ENCODE measurements around the gene SLC9A7.

The SLC9A7 gene

DNA sequence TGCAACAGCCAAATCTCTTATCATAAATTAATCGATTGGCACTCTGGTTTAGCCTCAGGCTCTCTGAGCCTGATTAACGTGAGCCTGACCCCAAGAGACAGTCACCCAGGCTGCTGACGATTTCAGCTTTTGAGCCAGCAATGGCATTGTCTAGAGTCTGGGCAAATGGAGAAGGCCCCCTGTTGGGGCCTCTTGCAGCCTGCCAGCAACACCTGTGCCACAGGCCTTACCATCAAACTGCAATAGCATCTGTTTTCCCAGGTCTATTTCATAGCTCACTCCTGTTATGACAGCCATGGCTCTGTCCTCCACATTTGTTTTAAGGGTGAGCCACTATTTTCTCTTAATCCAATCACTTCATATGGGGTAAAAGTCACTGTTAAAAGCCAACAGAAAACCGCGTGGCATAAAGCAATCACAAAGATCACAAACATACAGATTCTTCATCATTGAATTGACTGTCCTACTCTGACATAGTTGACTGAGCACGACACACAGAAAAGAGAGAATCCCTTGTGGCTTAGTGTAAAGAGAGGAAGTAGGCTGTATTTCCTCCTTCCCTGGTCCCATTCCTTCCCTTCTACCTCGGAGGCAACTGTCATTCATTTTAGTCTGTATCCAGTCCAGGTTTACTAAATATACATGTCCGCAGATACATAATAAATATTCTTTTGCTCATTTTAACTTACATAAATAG is 47.8 kb downstream of the SLC9A7 start:
- intact Hi-C loops (cut with DNase I; ENCODE audit: low total_unique reads): no loop called here
- H3K27me3 ChIP-seq: no peaks in the 10 kb centered on the region
- no peak overlapping the region for H3K4me3 ChIP-seq
- DNase-seq: no peak
- H3K9me3 ChIP-seq: no peaks in the 10 kb centered on the region
- no peak overlapping the region for H3K27ac ChIP-seq
- no peaks in the 10 kb centered on the region for H3K4me1 ChIP-seq
- TF ChIP-seq, protein P1, sequence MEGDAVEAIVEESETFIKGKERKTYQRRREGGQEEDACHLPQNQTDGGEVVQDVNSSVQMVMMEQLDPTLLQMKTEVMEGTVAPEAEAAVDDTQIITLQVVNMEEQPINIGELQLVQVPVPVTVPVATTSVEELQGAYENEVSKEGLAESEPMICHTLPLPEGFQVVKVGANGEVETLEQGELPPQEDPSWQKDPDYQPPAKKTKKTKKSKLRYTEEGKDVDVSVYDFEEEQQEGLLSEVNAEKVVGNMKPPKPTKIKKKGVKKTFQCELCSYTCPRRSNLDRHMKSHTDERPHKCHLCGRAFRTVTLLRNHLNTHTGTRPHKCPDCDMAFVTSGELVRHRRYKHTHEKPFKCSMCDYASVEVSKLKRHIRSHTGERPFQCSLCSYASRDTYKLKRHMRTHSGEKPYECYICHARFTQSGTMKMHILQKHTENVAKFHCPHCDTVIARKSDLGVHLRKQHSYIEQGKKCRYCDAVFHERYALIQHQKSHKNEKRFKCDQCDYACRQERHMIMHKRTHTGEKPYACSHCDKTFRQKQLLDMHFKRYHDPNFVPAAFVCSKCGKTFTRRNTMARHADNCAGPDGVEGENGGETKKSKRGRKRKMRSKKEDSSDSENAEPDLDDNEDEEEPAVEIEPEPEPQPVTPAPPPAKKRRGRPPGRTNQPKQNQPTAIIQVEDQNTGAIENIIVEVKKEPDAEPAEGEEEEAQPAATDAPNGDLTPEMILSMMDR (IDR thresholded peaks at IDR 0.05): no peak
- no peaks in the 10 kb centered on the region for H3K36me3 ChIP-seq

GRCh38 chrX:46710425-46710824 is 48.5 kb downstream of the SLC9A7 start:
- H3K36me3 ChIP-seq: no peaks in the 10 kb centered on the region

GRCh38 chrX:46707274-46707965 is 51.5 kb downstream of the SLC9A7 start:
- no peaks in the 10 kb centered on the region for H3K9me3 ChIP-seq
- intact Hi-C loops (cut with DNase I; ENCODE audit: low total_unique reads): no loop called here
- H3K4me3 ChIP-seq: no peak overlapping the region
- H3K27me3 ChIP-seq: no peaks in the 10 kb centered on the region
- H3K4me1 ChIP-seq: no peaks in the 10 kb centered on the region
- no peak for DNase-seq
- no peak overlapping the region for H3K27ac ChIP-seq
- no peaks in the 10 kb centered on the region for H3K36me3 ChIP-seq
- TF ChIP-seq, protein P1 (IDR thresholded peaks at IDR 0.05): no peak

More at GRCh38 chrX:46710425-46710824, 48.5 kb downstream of the SLC9A7 start:
- TF ChIP-seq, protein P1 (IDR thresholded peaks at IDR 0.05): no peak
- Histone ChIP-seq H3K9me3 (no peaks in the 10 kb centered on the region), H3K27ac (no peak overlapping the region), H3K27me3 (no peaks in the 10 kb centered on the region), H3K4me1 (no peaks in the 10 kb centered on the region), H3K4me3 (no peak overlapping the region)
- no peak for DNase-seq
- intact Hi-C loops (cut with DNase I; ENCODE audit: low total_unique reads): no loop called here

DNA sequence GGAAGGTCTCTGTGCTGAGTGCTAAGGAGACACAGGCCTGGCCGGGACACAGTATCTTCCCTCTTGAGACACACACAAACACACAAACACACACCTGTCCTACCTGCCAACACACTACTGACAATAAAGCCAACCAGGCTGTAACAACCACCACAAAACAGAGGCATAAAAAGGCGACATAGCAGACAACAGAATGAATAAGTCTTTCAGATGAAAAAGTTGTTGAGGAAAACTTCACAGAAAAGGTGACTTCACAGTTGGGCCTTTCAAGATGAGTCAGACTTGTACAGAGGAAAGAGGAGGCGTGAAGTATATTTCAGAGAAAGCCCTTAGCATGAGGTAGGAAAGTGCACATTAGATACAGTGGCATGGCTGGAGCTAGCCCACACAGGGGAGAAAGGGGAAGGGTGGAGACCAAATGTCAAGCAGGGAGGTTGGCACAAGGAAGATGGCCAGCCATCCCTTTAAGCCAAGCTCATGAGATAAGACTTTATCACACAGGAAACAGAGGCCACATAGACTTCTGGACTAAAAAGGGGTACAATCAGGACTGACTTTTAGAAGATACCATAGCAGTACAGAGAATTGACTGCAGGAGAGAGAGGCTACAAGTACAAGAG is 54.0 kb downstream of the SLC9A7 start:
- Histone ChIP-seq H3K4me3 (no peak overlapping the region), H3K27me3 (no peaks in the 10 kb centered on the region), H3K4me1 (no peaks in the 10 kb centered on the region), H3K27ac (no peak overlapping the region), H3K9me3 (no peaks in the 10 kb centered on the region), H3K36me3 (no peaks in the 10 kb centered on the region)
- DNase-seq: no peak
- TF ChIP-seq, protein P1 (IDR thresholded peaks at IDR 0.05): no peak
- intact Hi-C loops (cut with DNase I; ENCODE audit: low total_unique reads): no loop called here

DNA sequence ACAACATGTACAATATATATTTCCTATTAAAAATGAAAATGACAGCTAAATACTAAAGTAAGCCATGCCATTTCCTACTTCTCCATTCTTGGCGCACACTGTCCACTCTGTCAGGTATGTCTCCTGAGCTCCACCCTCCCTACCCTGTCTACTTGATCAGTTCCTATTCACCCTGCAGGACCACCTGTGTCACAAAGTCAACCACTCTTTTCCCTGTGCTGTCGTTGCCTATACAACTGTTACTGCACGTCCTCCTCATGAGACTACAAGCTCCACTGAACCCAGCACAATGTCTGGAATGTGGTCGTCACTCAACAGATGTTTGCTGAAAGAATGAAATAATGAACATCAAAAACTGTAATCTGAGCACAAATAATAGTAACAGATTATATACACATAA is 54.9 kb downstream of the SLC9A7 start:
- DNase-seq: no peak
- Histone ChIP-seq H3K4me1 (no peaks in the 10 kb centered on the region), H3K27ac (no peak overlapping the region), H3K27me3 (no peaks in the 10 kb centered on the region), H3K9me3 (no peaks in the 10 kb centered on the region), H3K4me3 (no peak overlapping the region), H3K36me3 (no peaks in the 10 kb centered on the region)
- TF ChIP-seq, protein P1 (IDR thresholded peaks at IDR 0.05): no peak
- intact Hi-C loops (cut with DNase I; ENCODE audit: low total_unique reads): no loop called here
